ENCODE results near the gene HAP1. TPM values are rescaled to one million over a fixed set of nuclear protein-coding genes. Genes with fewer than 3 reads are reported as not detected.

Gene HAP1
- total and polyA plus RNA-seq, 2 experiments from 2014 or later, result not detected

DNA sequence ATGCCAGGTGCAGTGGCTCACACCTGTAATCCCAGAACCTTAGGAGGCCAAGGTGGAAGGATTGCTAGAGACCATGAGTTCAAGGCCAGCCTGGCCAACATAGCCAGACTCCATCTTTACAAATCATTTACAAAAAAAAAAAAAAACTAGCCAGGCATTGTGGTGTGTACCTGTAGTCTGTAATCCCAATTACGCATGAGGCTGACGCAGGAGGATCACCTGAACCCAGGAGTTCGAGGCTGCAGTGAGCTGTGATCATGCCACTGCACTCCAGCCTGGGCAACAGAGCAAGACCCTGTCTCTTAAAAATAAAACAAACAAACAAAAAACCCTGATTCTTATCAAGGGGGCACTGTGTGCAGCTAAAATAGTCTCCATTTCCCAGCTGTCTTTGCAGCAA is 16.8 kb upstream of the HAP1 start:
- Histone ChIP-seq H3K9me2 (ENCODE audit: insufficient read depth) (no peaks in the 10 kb centered on the region), H3K4me2 (ENCODE audit: unreplicated experiment) (no peak overlapping the region), H3K9ac (no peak overlapping the region), H3K4me3 (no peak overlapping the region), H3K27ac (no peak overlapping the region), H3K4me1 (ENCODE audit: insufficient read depth) (no peaks in the 10 kb centered on the region), H3K9me3 (ENCODE audit: low read depth) (no peaks in the 10 kb centered on the region), H3K36me3 (ENCODE audit: low read depth) (no peaks in the 10 kb centered on the region), H4K20me1 (ENCODE audit: insufficient read depth) (no peaks in the 10 kb centered on the region), H3K79me2 (ENCODE audit: insufficient read depth) (no peaks in the 10 kb centered on the region), H3K27me3 (replicated peaks; ENCODE audit: insufficient read depth) (no peaks in the 10 kb centered on the region), H2AFZ (no peak overlapping the region), H3F3A (ENCODE audit: insufficient read depth) (no peaks in the 10 kb centered on the region)
- WGBS, 2 experiments (ENCODE audit: low coverage in 1 of 2, low lambda C conversion rate in 2 of 2, missing lambda C conversion rate in 2 of 2), result 32 to 37% methylated on average over 3 of the region's 3 CpGs
- in situ Hi-C loops (cut with MboI), result no loop called here
- TF ChIP-seq EZH2 (IDR thresholded peaks at IDR 0.05; ENCODE audit: insufficient read depth, poor library complexity, severe bottlenecking) (no peak), EZH2phosphoT487 (IDR thresholded peaks at IDR 0.05; ENCODE audit: insufficient read depth, low read depth) (no peak)
- DNase-seq, result no peak

DNA sequence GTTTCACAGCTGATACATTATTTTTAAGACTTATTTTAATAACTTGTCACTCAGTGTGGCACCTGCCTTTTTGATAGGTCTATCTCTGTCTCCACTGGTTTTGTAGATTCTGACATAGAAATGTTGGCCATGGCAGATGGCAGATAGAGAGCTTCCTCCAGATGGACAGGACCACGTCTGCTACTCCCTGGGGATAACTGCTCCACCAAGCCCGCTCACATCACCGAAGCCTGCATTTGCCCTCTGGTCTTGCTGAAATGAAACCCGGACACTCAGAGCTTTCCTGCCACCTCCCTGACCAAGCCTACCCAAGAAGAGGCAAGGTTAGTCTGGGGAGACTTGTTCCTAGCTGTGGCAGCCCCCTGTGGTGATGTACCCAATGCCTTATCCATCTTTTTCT is 16.4 kb upstream of the HAP1 start:
- H3K9ac ChIP-seq, result no peak overlapping the region
- no peaks in the 10 kb centered on the region for H3K4me1 ChIP-seq (ENCODE audit: insufficient read depth)
- H3K79me2 ChIP-seq (ENCODE audit: insufficient read depth), result no peaks in the 10 kb centered on the region
- no peak overlapping the region for H3K27ac ChIP-seq
- H2AFZ ChIP-seq, result no peak overlapping the region
- no peaks in the 10 kb centered on the region for H4K20me1 ChIP-seq (ENCODE audit: insufficient read depth)
- H3K36me3 ChIP-seq (ENCODE audit: low read depth), result no peaks in the 10 kb centered on the region
- WGBS, 2 experiments (ENCODE audit: low coverage in 1 of 2, low lambda C conversion rate in 2 of 2, missing lambda C conversion rate in 2 of 2), result 59 to 62% methylated on average over 4 of the region's 4 CpGs
- no peak overlapping the region for H3K4me2 ChIP-seq (ENCODE audit: unreplicated experiment)
- no peaks in the 10 kb centered on the region; the same call in 1 of the 2 replicates for H3K27me3 ChIP-seq (replicated peaks; ENCODE audit: insufficient read depth)
- no peak for TF ChIP-seq EZH2phosphoT487 (IDR thresholded peaks at IDR 0.05; ENCODE audit: insufficient read depth, low read depth)
- TF ChIP-seq EZH2 (IDR thresholded peaks at IDR 0.05; ENCODE audit: insufficient read depth, poor library complexity, severe bottlenecking), result no peak
- no peaks in the 10 kb centered on the region for H3K9me2 ChIP-seq (ENCODE audit: insufficient read depth)
- in situ Hi-C loops (cut with MboI), result no loop called here
- no peaks in the 10 kb centered on the region for H3F3A ChIP-seq (ENCODE audit: insufficient read depth)
- H3K9me3 ChIP-seq (ENCODE audit: low read depth), result no peaks in the 10 kb centered on the region
- no peak for DNase-seq
- no peak overlapping the region for H3K4me3 ChIP-seq

DNA sequence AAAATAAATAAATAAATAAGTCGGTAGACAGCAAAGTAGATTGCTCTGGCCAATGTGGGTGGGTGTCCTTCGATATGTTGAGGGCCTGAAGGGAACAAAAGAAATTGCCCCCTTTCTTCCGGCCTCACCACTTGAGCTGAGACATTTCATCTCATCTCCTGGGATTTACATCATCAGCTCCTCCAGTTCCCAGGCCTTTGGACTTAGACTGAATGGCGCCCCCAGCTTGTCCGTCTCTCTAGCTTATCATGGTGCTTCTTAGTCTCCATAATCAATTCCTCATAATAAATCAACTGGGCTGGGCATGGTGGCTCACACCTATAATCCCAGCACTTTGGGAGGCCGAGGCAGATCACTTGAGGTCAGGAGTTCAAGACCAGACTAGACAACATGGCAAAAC is 13.8 kb upstream of the HAP1 start:
- H3K9ac ChIP-seq, result no peak overlapping the region
- in situ Hi-C loops (cut with MboI), result no loop called here
- no peaks in the 10 kb centered on the region for H3K9me2 ChIP-seq (ENCODE audit: insufficient read depth)
- no peaks in the 10 kb centered on the region for H3F3A ChIP-seq (ENCODE audit: insufficient read depth)
- no peak for DNase-seq
- H3K36me3 ChIP-seq (ENCODE audit: low read depth), result no peaks in the 10 kb centered on the region
- H3K4me2 ChIP-seq (ENCODE audit: unreplicated experiment), result no peak overlapping the region
- 74 to 79% methylated on average over 6 of the region's 6 CpGs for WGBS, 2 experiments (ENCODE audit: low coverage in 1 of 2, low lambda C conversion rate in 2 of 2, missing lambda C conversion rate in 2 of 2)
- H3K79me2 ChIP-seq (ENCODE audit: insufficient read depth), result no peaks in the 10 kb centered on the region
- no peaks in the 10 kb centered on the region for H3K9me3 ChIP-seq (ENCODE audit: low read depth)
- H2AFZ ChIP-seq, result no peak overlapping the region
- no peaks in the 10 kb centered on the region for H3K4me1 ChIP-seq (ENCODE audit: insufficient read depth)
- TF ChIP-seq EZH2phosphoT487 (IDR thresholded peaks at IDR 0.05; ENCODE audit: insufficient read depth, low read depth), result no peak
- no peaks in the 10 kb centered on the region; the same call in 1 of the 2 replicates for H3K27me3 ChIP-seq (replicated peaks; ENCODE audit: insufficient read depth)
- H4K20me1 ChIP-seq (ENCODE audit: insufficient read depth), result no peaks in the 10 kb centered on the region
- no peak overlapping the region for H3K27ac ChIP-seq
- H3K4me3 ChIP-seq, result no peak overlapping the region

DNA sequence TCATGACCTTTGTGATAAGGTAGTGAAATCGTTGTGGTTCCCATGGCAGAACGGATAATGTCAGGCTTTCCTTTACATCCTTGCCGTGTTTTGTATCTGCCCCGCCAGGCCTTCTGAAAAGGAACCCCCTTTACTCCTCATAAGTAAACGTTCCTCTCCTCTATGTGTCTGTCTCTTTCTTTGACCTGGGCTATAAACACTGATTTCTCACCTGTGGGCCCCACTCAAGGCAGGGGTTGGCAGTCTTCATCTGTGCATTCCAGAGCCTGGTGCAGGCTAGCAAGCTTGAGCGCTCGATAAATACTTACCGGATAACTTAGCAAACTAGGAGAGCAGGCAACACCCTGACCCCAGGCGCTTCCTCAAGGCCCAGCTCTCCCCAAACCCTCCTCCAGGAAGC is 7.3 kb upstream of the HAP1 start:
- Histone ChIP-seq H3K9me2 (ENCODE audit: insufficient read depth) (no peaks in the 10 kb centered on the region), H3K9me3 (ENCODE audit: low read depth) (no peaks in the 10 kb centered on the region), H3K27me3 (replicated peaks; ENCODE audit: insufficient read depth) (peaks cover 9% of the 10 kb centered on the region), H3K27ac (no peak overlapping the region), H3K36me3 (ENCODE audit: low read depth) (no peaks in the 10 kb centered on the region), H3K4me2 (ENCODE audit: unreplicated experiment) (no peak overlapping the region), H4K20me1 (ENCODE audit: insufficient read depth) (no peaks in the 10 kb centered on the region), H3K4me1 (ENCODE audit: insufficient read depth) (peaks cover 6% of the 10 kb centered on the region; the same call in 1 of the 2 replicates), H3K9ac (no peak overlapping the region), H3K79me2 (ENCODE audit: insufficient read depth) (no peaks in the 10 kb centered on the region), H3F3A (ENCODE audit: insufficient read depth) (no peaks in the 10 kb centered on the region), H2AFZ (no peak overlapping the region), H3K4me3 (no peak overlapping the region)
- no peak for DNase-seq
- 80 to 82% methylated on average over 9 of the region's 9 CpGs for WGBS, 2 experiments (ENCODE audit: low coverage in 1 of 2, low lambda C conversion rate in 2 of 2, missing lambda C conversion rate in 2 of 2)
- TF ChIP-seq EZH2phosphoT487 (IDR thresholded peaks at IDR 0.05; ENCODE audit: insufficient read depth, low read depth) (no peak), EZH2 (IDR thresholded peaks at IDR 0.05; ENCODE audit: insufficient read depth, poor library complexity, severe bottlenecking) (no peak)
- in situ Hi-C loops (cut with MboI), result loop anchor here (5.0 kb wide), 1 partner anchor 56 kb away; no protein-coding TSS in a partner anchor

DNA sequence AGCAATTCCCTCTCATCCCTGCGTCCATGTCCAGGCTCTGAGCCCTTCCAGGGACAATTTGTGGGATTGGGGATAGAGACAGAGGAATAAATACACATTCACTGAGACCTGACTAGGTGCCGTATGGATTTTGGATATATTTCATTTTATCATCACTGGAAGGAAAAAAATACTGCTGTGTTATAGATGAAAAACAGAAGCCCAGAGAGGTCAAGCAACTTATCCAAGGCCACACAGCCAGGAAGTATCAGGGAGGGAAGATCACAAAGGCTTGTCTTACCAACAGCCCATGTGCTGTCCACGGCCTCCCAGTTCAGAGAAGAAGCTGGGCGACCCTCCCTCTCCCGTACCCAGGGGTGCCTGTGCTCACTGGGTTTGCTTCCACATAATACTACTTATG is 6.1 kb upstream of the HAP1 start:
- peaks cover 21% of the 10 kb centered on the region for H3K27me3 ChIP-seq (replicated peaks; ENCODE audit: insufficient read depth)
- H3K27ac ChIP-seq, result no peak overlapping the region
- H3K9ac ChIP-seq, result no peak overlapping the region
- no peaks in the 10 kb centered on the region for H3K9me3 ChIP-seq (ENCODE audit: low read depth)
- no peak overlapping the region for H3K4me3 ChIP-seq
- no peaks in the 10 kb centered on the region for H3F3A ChIP-seq (ENCODE audit: insufficient read depth)
- no peaks in the 10 kb centered on the region for H3K79me2 ChIP-seq (ENCODE audit: insufficient read depth)
- no peaks in the 10 kb centered on the region for H3K9me2 ChIP-seq (ENCODE audit: insufficient read depth)
- peaks cover 6% of the 10 kb centered on the region; the same call in 1 of the 2 replicates for H3K4me1 ChIP-seq (ENCODE audit: insufficient read depth)
- H2AFZ ChIP-seq, result no peak overlapping the region
- H3K4me2 ChIP-seq (ENCODE audit: unreplicated experiment), result no peak overlapping the region
- no peaks in the 10 kb centered on the region for H3K36me3 ChIP-seq (ENCODE audit: low read depth)
- no peaks in the 10 kb centered on the region for H4K20me1 ChIP-seq (ENCODE audit: insufficient read depth)
- DNase-seq, result no peak
- 95 to 96% methylated on average over 5 of the region's 5 CpGs for WGBS, 2 experiments (ENCODE audit: low coverage in 1 of 2, low lambda C conversion rate in 2 of 2, missing lambda C conversion rate in 2 of 2)
- in situ Hi-C loops (cut with MboI), result loop anchor here (5.0 kb wide), 1 partner anchor 57 kb away; no protein-coding TSS in a partner anchor
- no peak for TF ChIP-seq EZH2 (IDR thresholded peaks at IDR 0.05; ENCODE audit: insufficient read depth, poor library complexity, severe bottlenecking)
- no peak for TF ChIP-seq EZH2phosphoT487 (IDR thresholded peaks at IDR 0.05; ENCODE audit: insufficient read depth, low read depth)
